CD4-positive, CD25-positive, alpha-beta regulatory T cell (primary cell): ENCODE measurements around the gene CCDC68. TPM values are rescaled to one million over a fixed set of nuclear protein-coding genes. Genes with fewer than 3 reads are reported as not detected.

Source experiments
- ATAC-seq, 2 donors: fragments of 150-1000 bp; cut with Tn5 transposase; one replicate each; pipeline ENCODE4 v1.10.0; 2021; ENCODE audit warnings: low read depth in 2 of 2, moderate number of reproducible peaks in 2 of 2, moderate library complexity in 1 of 2
- DNase-seq, 3 donors: peaks; one replicate each; pipeline versions ENCODE4 v3.0.0 to v3.0.0-alpha.2; 2012 to 2022; ENCODE audit warnings: mixed read lengths in 1 of 3
- H3K27ac ChIP-seq: one replicate; pipeline ENCODE4 v1.7.0; 2013; ENCODE audit warnings: mild to moderate bottlenecking, low read length; ENCODE audit not compliant: insufficient read depth, poor library complexity, severe bottlenecking
- H3K27me3 ChIP-seq: one replicate; pipeline ENCODE4 v1.7.0; 2013; ENCODE audit warnings: low read length; ENCODE audit not compliant: control insufficient read depth, insufficient read depth
- H3K36me3 ChIP-seq: one replicate; pipeline ENCODE4 v1.7.0; 2013; ENCODE audit warnings: mild to moderate bottlenecking, low read length, moderate library complexity; ENCODE audit not compliant: control insufficient read depth, insufficient read depth
- H3K4me1 ChIP-seq: 2 replicates; pipeline ENCODE4 v1.7.0; 2013; ENCODE audit warnings: mild to moderate bottlenecking, low read length; ENCODE audit not compliant: insufficient read depth, control insufficient read depth, poor library complexity, severe bottlenecking
- H3K4me3 ChIP-seq: one replicate; pipeline ENCODE4 v1.7.0; 2013; ENCODE audit warnings: low read depth, mild to moderate bottlenecking, low read length, moderate library complexity
- H3K9me3 ChIP-seq, 2 experiments: 1 replicate in 1 of 2; 2 replicates in 1 of 2; pipeline ENCODE4 v1.7.0; 2013; ENCODE audit warnings: low read length in 2 of 2, mild to moderate bottlenecking in 1 of 2, moderate library complexity in 1 of 2; ENCODE audit not compliant: control insufficient read depth in 2 of 2
- H3K27ac Mint-ChIP-seq, 3 donors: one replicate each; pipeline ENCODE4 v1.8.0; 2020 to 2022; ENCODE audit warnings: mild to moderate bottlenecking in 3 of 3, mixed read lengths in 3 of 3, moderate library complexity in 2 of 3
- H3K27me3 Mint-ChIP-seq: one replicate; pipeline ENCODE4 v1.8.0; 2022; ENCODE audit warnings: mild to moderate bottlenecking, mixed read lengths
- H3K36me3 Mint-ChIP-seq: one replicate; pipeline ENCODE4 v1.8.0; 2020; ENCODE audit warnings: mixed read lengths
- H3K4me1 Mint-ChIP-seq, 4 donors: one replicate each; pipeline ENCODE4 v1.8.0; 2020 to 2022; ENCODE audit warnings: mixed read lengths in 4 of 4, mild to moderate bottlenecking in 1 of 4
- H3K4me3 Mint-ChIP-seq, 4 donors: one replicate each; pipeline ENCODE4 v1.8.0; 2020 to 2022; ENCODE audit warnings: mild to moderate bottlenecking in 4 of 4, mixed read lengths in 4 of 4, moderate library complexity in 3 of 4
- H3K9me3 Mint-ChIP-seq, 7 donors: one replicate each; pipeline ENCODE4 v1.8.0; 2020 to 2022; ENCODE audit warnings: mixed read lengths in 7 of 7, mild to moderate bottlenecking in 3 of 7, moderate library complexity in 2 of 7
- polyA plus RNA-seq, 4 donors: library from polyadenylated mRNA; unstranded; fragments of 300-500 nt; fragmentation: Illumina TruSeq; gene quantifications; one replicate each; pipeline ENCODE4 v1.2.3, GENCODE V29; 2021
- total RNA-seq: library from RNA; stranded (reverse); gene quantifications from one replicate; pipeline ENCODE4 v1.2.3, GENCODE V29; 2022

The CCDC68 gene
- total and polyA plus RNA-seq, 5 donors from 2014 or later = not detected

GRCh38 chr18:54852780-54853675, 106.2 kb downstream of the CCDC68 start:
- peaks cover 0 to 5% (median 0%) of the 10 kb centered on the region in 7 donors for H3K9me3 Mint-ChIP-seq

More at GRCh38 chr18:54852780-54853675, 106.2 kb downstream of the CCDC68 start:
- Mint-ChIP-seq H3K27ac (no peak overlapping the region), H3K4me3 (no peak overlapping the region), H3K4me1 (no peaks in the 10 kb centered on the region), H3K27me3 (no peaks in the 10 kb centered on the region), H3K36me3 (no peaks in the 10 kb centered on the region)
- H3K4me1 ChIP-seq = no peaks in the 10 kb centered on the region
- H3K4me3 ChIP-seq = no peak overlapping the region
- H3K27ac ChIP-seq = no peak overlapping the region
- no peak for DNase-seq
- ATAC-seq = no peak
- no peaks in the 10 kb centered on the region for H3K9me3 ChIP-seq
- H3K27me3 ChIP-seq = no peaks in the 10 kb centered on the region
- H3K36me3 ChIP-seq = no peaks in the 10 kb centered on the region

Other genes with a start within 250 kb of the CCDC68 start
- 8.5 TPM for gene RAB27B, start 131.0 kb downstream of the CCDC68 start, total RNA-seq
- gene RAB27B, start 131.0 kb downstream of the CCDC68 start, polyA plus RNA-seq = under 1 TPM in 1 of 4 donors, not detected in 3; 0.22 TPM